GM21526 (cell line): ENCODE results near the gene QTRT2.

Source experiments
- ATAC-seq: cut with Tn5 transposase; IDR thresholded peaks from one replicate; pipeline ENCODE4 v1.9.1; 2021; ENCODE audit warnings: moderate library complexity; ENCODE audit not compliant: unreplicated experiment, low FRiP score

The QTRT2 gene

GRCh38 chr3:114076711-114077110 lies 20.2 kb downstream of the QTRT2 start:
- ATAC-seq: no peak

DNA sequence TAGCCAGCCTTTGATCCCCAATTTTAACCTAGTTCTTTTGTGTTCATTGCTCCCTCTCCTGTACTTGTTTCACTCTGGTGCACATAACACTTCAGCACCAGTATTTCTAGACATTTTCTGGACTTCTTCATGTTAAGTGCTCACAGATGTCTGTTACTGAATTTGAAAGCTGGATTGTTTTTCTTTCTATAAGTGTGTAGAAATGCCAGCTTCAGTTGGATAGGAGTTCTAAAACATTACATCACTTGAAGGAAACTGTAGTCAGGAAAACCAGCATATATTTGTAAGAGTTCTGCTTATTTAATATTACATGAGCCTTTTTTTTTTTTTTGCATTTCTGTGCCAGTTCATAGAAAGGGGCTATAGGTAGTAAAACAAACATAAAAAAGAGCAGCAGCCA lies 21.6 kb downstream of the QTRT2 start:
- ATAC-seq: no peak

DNA sequence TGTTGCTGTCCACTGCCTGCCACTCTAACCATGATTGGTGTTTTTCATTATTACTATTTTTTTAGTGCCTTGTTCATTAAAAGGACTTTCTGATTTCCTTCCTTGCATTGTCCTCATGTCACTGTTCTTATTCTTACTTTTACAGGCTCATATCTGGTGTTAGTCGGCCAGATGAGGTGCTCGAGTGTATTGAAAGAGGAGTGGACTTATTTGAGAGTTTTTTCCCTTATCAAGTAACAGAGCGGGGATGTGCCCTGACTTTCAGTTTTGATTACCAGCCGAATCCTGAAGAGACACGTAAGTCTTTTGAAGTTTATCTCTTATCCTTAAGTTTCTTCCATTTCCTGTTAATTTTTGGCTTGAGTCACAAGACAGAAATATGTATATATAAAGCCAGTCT lies 23.2 kb downstream of the QTRT2 start:
- ATAC-seq: no peak

GRCh38 chr3:114080201-114080600 lies 23.7 kb downstream of the QTRT2 start:
- ATAC-seq: no peak

GRCh38 chr3:114081037-114081436 lies 24.5 kb downstream of the QTRT2 start:
- ATAC-seq: no peak

- ATAC-seq: no peak
These were observed 26.6 kb downstream of the QTRT2 start for GRCh38 chr3:114083112-114083511.

DNA sequence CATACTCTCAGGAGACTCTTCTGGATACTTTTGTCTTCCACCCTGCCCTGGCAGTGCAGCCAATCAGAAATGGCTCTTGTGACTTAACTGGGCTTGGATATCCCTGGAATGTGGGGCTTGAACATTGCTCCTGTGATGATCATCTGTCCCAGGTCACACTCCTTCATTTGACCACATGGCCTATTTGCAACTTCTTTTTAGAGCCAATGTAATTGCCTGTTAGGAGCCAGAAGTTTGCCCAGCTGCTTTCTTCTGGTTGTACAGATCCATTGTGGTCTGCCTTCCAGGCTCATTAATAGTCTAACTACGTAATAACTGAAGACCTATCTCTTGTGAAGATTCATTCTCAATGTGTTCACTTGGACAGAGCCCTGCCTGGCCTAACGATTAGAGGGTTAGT lies 29.8 kb downstream of the QTRT2 start:
- ATAC-seq: no peak

DNA sequence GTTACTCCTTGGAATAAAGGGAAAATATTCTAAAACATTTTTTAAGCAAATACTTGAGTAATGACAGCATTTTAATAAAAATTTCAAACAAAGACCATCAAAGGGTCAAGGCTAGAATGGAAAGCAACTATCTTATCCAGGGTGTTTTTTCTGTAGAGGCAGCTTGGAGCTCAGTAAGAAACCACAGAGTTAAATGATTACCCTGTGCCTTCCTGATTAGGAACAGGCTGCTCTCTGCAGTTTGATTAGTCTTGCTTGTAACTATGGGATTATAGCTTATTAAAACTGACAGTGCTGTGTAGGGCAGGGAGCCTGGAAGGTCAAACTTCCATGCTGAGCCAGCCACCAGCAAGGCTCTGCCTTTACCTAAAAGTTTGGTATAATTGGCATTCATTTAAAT lies 33.1 kb downstream of the QTRT2 start:
- no peak for ATAC-seq

GRCh38 chr3:114092151-114093015 lies 35.8 kb downstream of the QTRT2 start:
- ATAC-seq: no peak

- ATAC-seq: no peak
These were observed 36.5 kb downstream of the QTRT2 start for GRCh38 chr3:114093016-114093380.

DNA sequence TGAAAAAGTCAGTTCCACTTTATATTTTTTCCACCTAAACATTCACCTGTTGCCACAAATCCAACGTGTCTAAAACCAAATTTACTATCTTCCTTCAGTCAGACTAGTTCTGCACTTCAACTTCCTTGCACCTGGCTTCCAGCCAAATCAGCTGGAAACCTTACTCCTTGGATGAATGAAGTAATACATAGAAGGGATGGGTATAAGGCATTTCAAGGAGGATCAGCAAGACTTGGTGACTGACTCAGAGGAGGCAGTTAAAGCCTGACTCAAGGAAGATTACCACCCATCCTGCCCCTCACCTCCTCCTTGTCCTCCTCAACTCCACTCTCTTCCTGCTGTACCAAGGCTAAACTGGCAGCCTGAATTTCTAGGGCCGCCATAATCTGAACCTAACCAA lies 37.1 kb downstream of the QTRT2 start:
- ATAC-seq: no peak

DNA sequence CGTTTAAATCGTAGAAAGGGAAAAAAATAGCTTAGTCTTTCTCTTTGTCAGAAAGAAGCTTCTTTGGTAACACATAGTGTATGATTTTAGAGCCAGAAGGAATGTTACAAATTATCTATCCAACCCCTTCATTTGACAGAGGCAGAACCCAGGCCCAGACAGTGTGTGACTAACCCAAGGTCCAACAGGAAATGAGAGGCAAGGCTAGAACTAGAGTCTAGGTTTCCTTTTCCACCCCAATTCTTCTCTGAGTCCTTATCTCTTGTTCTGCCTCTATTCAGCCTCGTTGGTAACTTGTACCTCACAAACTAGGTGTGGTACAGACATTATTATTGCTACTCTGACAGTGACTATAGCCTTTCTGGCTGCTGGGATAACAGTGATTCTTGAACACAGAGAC lies 39.3 kb downstream of the QTRT2 start:
- no peak for ATAC-seq

- no peak for ATAC-seq
These were observed 44.6 kb downstream of the QTRT2 start for GRCh38 chr3:114101101-114101500.

DNA sequence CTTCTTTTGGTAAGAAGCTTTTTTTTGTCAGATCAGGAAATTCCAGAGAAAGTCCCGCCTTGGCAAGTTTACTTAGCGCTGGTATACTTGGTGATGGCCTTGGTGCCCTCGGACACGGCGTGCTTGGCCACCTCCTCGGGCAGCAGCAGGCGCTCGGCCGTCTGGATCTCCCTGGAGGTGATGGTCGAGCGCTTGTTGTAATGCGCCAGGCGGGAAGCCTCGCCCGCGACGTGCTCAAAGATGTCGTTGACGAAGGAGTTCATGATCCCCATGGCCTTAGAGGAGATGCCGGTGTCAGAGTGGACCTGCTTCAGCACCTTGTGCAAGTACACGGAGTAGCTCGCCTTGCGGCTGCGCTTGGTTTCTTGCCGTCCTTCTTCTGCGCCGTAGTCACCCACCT lies 46.6 kb downstream of the QTRT2 start:
- ATAC-seq: no peak

DNA sequence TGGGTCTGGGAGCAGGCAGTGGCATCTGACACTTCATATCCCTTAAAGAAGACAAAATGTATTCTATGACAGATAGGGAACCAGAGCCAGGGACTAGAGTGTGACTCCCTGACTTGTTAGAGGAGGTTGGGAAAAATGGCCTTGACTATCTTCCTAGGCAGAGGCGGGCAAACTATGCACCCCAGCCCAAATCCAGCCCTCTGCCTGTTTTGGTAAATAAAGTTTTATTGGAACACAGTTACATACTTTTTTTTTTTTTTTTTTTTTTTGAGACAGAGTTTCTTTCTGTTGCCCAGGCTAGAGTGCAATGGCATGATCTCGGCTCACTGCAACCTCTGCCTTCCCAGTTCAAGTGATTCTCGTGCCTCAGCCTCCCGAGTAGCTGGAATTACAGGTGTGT lies 47.3 kb downstream of the QTRT2 start:
- no peak for ATAC-seq

GRCh38 chr3:114104414-114104813 lies 47.9 kb downstream of the QTRT2 start:
- no peak for ATAC-seq

DNA sequence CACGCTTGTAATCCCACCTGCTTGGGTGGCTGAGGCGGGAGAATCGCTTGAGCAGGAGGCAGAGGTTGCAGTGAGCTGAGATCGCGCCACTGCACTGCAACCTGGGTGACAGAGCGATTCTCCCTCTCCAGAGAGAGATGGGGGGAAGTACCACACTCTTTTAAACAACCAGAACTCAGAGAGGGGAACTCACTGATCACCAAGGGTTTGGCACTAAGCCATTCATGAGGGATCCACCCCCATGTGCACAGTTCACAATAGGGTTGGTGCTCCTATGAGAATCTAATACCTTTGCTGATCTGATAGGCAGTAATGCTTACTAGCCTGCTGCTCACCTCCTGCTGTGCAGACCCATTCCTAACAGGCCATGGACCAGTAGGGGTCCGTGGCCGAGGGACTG lies 51.6 kb downstream of the QTRT2 start:
- no peak for ATAC-seq

GRCh38 chr3:114110439-114110838 lies 53.9 kb downstream of the QTRT2 start:
- ATAC-seq: no peak

DNA sequence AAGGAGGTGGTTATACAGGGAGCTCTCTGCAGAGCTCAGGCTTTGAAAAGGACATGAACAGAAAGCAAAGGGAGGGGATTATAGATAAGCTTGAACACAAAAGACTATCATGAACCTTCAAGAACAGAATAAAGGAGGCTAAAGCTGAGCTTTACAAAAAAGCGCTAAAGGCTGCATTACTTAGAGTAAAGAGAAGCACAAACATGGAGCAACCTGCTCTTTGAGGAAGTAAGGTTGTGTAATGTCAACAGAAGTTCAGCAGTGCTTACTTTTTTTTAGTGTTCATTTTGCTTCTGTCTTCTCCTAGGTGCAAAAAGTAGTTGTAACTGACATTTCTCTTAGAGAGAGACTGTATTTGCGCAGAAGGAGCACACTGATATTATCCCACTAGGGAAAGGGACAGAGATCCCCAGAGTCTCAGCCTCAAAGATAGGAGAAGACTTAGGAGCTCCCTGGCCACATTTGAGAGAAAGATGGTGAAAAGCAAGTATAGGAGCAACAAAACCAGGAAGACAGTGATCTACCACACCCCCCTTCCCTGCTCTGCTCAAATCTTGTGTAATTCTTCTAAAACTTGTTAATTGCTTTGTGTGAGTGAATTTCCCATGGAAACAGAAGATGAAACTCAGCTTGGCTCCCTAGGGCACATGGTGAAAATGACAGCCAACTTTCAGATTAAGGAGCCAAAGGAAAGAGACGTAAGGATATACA lies 54.7 kb downstream of the QTRT2 start:
- ATAC-seq: no peak

DNA sequence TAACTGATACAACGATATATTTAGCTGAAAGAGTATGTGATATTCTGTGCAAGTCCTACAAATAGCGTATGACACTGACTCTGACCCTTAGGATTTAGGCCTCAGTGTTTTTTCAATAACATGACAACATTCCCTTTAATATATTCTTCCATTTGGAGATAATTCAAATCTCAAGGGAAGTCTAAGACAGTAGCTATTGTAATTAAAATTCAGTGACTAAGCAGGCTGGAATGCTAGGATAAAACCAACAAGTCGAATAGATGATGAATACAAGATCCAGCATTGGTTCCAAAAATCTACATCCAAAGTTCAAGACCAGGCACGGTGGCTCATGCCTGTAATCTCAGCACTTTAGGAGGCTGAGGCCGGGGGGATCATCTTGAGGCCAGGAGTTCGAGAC lies 56.2 kb downstream of the QTRT2 start:
- ATAC-seq: no peak

- ATAC-seq: no peak
These were observed 58.2 kb downstream of the QTRT2 start for GRCh38 chr3:114114719-114115118.

DNA sequence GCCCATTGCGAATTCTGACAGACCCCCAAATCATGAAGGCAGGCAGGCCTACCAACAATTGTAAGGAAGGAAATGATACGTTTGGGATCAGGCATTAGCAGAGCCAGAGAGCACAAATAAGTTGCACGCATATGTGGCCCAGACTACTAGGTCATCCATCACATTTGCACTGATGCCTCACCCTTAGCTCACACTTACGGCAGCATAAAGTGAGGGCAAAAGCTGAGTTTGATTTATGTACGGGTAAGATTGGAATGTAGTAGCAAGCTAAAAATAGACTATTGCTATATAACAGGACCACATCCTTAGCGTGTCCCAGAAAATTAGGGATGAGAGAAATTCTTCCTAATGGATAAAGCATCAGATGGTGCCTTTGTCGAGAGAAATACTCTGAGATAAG lies 58.6 kb downstream of the QTRT2 start:
- ATAC-seq: no peak
